GM15510 (cell line): ENCODE data around the gene DENND1B.

Experiments used
- POLR2A ChIP-seq: IDR thresholded peaks from 3 replicates; pipeline ENCODE4 v1.6.1; 2011; ENCODE audit warnings: borderline replicate concordance; ENCODE audit not compliant: insufficient read length; ENCODE audit errors: extremely low read depth

DENND1B gene

DNA sequence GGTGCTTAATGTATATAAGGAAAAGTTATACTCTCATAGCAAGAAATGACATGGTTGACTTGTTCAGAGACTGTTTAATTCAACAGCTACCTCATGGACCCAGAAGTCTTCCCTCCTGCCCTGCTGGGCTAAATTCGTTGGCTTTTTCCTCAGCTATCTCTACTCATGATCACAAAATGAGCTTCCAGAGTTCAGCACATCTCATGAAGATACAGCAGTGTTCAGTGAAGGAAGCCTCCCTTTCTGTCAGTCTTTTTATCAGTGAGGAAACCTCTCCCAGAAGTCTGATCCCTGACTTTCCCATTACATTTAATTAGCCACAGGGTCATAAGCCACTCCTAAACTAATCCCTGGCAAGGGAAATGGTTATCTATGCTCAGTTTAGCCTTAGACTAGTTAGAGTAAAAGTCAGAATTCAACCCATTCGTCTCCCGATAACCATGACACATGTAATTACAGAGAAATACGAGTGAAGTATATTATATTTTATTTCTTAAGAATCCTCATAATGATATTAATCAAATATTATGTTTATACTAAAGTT is 97.5 kb downstream of the DENND1B start:
- TF ChIP-seq POLR2A = no peak

DNA sequence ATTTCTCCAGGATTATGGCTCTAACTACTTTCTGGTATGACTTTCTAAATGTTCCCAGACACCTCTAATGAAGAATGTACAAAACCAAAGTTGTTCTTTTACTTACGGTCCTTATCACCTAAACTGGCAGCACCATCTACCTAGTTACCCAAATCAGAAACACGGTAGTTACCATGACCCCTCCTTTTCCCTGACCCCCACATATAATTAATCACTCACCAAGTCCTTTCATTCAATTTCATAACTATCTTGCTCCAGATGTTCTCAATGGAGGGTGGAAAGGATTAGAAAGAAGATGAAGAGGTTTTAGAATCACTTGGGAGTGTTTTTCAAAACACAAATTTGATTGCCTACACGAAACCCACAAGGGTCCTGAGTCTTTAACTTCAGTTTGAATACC is 98.0 kb downstream of the DENND1B start:
- TF ChIP-seq POLR2A = no peak

DNA sequence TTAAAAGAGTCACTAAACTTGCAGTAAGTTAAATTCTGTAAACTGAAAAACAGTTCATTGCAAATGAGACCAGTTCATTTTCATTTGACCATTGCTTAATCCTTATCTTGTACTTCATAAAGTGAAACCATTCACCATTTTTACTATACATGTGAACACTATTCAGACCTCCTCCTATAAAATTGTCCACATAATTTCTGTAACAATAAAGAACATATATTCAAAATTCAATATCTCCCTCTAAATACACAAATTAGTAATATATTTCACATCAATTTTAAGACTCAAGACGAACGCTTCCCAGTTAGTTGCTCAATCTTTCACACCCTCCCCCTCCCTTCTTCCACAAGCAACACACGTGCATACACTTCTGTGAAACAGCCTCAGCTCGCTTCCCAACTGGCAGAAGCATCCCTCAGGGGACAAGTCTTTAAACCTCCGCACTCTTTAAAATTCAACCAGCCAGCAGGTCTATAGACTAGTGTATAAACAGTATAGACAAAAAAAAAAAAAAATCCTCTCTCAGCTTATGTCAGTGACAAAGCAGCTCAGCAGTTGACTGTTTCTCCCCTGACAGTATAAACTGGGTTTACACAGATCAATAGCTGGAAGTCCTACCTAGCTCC is 99.6 kb downstream of the DENND1B start:
- TF ChIP-seq POLR2A = no peak

DNA sequence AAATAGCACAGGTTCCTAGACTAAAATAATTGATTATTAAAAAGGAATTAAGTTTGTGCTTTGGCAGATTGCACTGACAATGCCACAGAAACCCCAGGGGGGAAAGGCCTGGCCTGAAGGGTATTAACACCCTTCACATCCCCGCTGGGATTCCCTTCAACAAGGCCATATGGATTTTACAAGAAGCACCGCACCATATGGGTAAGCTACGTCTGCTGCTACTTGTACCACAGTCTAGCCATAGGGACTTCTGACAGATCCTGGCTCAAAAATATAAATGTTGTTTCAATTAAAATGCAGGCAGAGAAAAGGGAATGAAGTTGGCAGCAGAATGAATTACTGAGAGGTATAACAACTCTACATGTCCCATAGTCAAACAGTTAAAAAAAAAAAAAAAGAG is 101.0 kb downstream of the DENND1B start:
- no peak for TF ChIP-seq POLR2A

DNA sequence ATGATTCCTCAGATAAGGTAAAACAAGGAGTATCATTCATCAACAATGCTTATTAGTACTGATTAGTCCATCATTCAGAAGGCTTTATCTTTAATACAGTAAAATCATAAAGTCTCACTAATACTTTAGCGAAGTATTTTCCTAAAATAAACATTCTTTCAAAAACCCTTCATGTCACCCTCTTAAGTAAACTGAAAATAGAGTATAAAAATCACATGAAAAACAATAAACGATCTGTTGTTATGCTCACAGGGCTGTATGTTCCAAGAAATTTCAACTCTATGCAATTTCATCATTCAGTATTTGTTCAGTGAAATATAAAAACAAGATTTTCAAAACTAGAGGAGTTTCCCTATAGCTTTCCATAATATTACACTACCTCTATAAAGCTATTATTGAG is 102.0 kb downstream of the DENND1B start:
- TF ChIP-seq POLR2A = no peak

DNA sequence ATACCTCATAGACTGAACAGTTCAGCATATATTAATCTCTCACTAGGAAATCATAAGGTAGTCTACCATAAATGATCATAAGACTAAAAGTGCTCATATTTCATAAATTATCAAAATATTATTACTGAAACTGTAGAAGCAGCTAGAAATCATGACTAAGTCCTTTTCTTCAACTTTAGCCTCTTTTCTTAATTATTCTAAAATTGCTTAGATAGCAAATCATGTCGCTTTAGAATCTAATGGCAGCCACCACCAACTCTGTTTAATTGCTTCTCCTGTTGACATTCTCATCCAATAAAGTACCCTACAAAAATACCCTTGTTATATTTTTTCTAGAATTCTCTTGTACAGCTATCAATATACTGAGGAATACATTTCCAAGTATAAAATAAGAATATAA is 102.9 kb downstream of the DENND1B start:
- TF ChIP-seq POLR2A = no peak

DNA sequence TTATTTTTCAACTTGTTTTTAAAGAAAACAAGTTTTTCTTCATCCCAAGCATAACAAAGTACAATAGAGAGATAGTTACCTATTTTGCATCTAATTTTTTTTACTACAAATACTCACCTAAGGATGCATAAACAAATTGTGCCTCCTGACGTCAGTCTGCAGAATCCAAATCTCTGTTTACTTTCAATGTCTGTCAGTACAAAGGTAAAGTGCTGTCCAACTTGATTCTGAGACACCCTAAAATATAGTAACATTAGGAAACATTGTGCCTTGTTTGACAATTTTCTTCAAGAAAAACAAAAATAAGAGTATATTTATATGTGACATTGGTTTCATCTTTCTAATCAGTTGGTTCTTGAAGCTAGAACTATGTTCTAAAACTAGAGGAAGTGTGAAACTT is 103.4 kb downstream of the DENND1B start:
- no peak for TF ChIP-seq POLR2A

DNA sequence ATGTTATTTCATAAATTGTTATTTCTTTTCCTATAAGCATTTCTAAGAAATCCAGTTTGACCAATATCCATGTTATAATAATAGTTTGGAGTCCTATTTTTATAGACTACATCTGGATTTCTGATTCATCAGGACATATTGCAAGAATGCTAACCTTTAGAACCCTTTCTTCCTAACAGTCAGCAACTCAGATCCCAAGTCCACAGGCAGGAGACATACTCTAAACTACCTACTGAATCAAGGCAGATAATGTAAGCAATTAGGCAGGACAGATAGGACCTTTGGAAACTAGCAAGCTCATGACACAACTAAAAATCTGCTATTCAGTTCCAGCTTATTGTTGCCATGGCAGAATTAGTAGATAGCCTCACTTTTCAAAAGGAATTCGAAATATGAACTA is 104.1 kb downstream of the DENND1B start:
- TF ChIP-seq POLR2A = no peak

DNA sequence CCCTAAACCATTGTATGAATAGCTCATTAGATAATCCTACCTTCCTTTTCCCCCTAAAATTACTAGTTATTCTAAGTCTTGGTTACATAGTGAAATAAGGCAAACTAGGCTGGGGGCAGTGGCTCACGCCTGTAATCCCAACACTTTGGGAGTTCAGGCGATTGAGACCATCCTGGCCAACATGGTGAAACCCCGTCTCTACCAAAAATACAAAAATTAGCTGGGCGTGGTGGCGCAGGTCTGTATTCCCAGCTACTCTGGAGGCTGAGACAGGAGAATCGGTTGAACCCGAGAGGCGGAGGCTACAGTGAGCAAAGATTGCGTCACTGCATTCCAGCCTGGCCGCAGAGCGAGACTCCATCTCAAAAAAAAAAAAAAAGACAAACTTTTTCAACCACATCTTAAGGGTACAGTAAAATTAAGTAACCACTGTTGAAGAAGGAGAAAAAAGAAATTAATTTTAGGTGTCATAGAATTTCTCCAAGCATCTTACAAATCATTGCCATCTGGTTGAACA is 108.5 kb downstream of the DENND1B start:
- no peak for TF ChIP-seq POLR2A

DNA sequence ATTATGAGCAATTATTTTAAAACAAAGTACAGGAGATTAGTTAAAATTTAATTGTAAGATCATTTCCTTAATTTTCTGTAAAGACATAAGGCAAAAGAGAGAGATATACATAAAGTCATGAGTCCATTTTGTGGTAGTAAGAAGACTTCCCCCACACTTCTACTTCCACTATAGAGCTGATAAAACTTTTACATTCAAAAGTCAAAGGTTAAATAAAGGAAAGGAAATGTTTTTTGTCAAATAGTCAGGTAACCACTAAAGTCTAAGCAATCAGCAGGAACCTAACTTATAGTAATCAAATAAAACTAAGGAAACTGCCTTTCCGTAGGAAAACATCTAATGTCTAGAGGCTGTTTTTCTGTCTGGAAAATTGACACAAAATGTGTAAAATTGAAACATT is 110.9 kb downstream of the DENND1B start:
- no peak for TF ChIP-seq POLR2A

DNA sequence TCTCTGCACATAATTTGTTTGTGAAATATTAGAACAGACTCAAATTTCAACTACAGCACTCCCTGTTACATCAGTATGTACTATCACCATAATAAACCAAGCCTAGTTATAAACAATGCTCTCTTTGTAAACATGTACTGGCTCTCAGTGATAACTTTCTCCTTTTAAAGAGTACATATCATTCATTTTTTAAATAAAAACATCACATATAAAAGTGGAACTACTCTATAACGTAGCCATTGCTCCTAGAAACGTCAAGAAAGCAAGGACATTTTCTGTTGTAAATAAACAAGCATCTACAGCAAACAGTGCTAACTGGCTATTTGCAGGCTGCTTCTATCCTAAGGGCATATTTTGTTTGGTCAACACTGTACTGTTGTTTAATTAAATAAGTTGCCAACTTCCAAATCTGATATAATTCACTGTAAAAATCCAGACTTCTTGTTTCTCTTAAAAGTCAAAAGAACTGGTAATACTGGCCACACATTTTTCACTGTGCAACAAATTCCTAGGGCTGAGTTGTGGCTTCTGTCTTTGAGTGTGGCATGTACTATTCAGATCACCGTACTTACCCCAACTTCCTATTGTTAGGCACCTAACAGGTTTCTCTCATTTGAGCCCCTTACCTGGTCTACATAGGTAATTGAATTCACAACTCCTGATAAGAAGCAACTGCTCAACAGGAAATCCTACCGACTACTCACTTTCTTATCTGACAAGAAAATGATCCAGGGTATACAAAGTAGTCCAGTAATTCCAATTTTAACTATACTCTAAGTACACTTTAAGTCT is 111.9 kb downstream of the DENND1B start:
- TF ChIP-seq POLR2A = no peak

DNA sequence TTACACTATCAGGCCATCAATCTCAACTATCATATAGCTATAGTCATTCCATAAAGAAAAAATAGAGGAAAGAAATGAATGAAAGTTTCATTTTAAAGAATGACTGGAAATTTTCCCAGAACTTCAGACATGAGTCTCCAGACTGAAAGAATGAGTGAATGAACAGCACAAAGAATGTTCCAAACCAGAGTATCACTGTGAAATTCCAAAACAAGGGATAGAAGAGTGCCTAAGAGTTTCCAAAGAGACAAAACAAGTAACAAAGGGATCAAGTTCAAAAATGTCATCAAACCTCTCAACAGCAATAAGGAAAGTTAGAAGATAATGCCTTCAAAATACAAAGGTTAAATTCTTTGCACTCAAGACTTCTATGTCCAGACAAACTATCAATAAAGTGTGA is 114.9 kb downstream of the DENND1B start:
- no peak for TF ChIP-seq POLR2A

DNA sequence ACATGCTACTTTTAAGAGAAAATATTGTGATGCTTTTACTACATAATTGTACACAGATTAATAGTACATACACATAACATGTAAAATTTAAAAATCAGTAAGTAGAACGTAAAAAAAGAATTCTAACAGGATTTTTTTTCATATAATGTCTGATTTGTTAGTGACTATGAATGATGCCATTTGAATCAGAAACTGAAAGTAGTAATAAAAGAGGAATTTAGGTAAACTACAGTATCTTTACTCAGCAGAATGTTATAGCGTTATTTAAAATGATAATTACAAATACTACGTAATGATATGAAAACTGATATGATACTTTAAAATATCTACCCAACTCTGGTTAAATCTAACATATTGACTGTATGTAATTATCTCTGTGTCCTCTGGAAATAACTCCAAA is 116.1 kb downstream of the DENND1B start:
- no peak for TF ChIP-seq POLR2A

DNA sequence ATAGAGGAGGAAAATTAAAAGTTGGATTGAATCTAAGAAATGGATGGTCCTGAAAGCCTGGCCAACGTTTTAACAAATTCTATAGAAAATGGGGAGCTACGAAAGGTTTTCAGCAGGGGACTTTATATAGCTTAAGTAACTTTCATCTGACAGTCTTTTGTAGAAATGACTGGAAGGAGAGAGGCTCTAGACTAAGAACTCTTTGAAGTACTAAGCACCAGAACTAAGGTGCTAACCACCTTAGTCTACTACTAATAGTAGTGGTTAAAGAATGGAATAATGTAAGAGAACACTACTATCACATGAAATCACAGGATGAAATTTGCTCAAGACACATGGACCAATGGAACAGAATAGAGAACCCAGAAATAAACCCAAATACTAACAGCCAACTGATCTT is 126.1 kb downstream of the DENND1B start:
- TF ChIP-seq POLR2A = no peak

DNA sequence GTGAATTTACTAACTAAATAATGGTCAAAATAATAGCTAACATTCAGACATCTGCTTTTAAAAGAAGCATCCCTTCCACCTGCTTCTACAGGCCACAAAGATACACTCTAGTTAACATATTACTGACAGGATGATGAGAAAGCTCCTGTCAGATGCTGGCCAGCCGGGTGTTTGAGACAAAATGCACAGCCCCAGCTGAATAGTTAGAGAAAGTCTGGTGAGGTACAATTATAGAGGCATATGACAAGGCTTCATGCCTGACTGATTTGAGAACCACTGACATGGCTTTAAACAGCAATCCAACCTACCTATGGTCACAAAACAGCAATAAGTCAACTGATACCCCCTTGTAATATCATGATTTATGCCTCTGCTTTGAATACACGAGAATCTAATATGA is 137.0 kb downstream of the DENND1B start:
- no peak for TF ChIP-seq POLR2A

DNA sequence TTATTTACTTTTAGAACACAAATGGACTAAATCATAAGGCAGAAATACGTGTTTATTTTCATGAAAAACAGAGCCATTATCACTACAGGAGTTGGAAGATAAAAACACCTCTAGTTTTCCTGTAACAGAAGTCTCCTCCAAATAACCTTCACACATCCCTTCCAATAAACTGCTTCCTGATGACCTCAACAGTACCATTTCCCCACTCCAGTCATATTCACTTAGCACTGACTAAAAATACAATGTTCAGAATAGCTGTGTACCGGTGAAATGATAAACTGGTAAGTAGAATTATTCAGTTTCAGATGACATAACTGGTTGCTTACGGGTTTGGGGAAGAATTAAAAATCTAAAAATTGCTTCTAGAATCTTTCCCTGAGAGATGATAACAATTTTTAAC is 137.9 kb downstream of the DENND1B start:
- TF ChIP-seq POLR2A = no peak
